NCI-H748 treated with DMSO at 0.1 percent for 48 hours (cell line): ENCODE measurements around the gene HAO2.

Source experiments
- DNase-seq: peaks from one replicate; lab custom pipeline; 2025; lab: John Stamatoyannopoulos, UW

Gene HAO2

DNA sequence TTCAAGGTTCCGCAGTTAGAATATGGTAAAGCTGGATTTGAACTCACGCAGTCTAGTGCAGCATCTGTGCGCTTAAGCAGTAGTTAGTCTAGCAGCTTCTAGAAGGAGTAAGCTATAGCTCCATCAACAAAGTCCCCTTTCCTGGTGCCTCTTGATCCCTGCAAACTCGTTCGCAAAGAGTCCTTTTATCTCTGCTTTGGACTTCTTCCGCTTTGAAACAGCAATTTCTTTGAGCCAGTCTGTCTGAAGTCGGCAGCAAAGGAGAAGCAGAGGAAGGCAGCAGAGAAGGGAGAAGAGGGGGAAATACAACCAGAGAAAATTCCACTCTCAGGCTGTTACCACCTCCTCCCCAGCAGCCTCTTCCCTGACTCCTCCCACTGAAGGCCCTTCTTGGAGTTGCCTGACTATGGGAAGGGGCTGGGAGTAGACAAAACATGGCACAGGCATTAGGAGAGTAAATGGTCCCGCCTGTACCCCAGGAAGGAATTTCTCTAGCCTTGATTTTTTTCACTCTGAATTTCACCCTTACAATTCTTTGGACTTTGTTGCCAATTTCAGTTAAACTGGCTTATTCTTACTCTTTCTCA lies 72.2 kb downstream of the HAO2 start:
- DNase-seq: no peak

DNA sequence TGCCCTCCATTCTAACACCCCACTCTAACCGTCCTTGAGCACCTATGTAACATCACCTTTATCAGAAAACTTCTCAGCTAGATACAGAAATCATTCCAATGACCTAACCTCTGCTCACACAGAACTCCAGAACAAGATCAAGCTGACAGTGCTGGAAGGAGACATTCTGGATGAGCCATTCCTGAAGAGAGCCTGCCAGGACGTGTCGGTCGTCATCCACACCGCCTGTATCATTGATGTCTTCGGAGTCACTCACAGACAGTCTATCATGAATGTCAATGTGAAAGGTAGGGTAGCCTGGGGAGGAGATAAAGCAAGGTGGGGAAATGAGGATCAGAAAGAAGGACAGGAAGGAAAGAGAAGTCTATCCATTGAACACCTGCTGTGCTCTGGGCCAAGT lies 74.2 kb downstream of the HAO2 start:
- no peak for DNase-seq
